Stromal cell of bone marrow (primary cell): ENCODE data around the gene APOBEC3B.
"Not testable (repeated sequence)": the region's sequence is repeated elsewhere in the genome, so short reads cannot be mapped to it uniquely, and the experiment has no call there.

Experiments
- DNase-seq: peaks from one replicate; pipeline ENCODE4 v3.0.0-alpha.2; 2012; ENCODE audit warnings: low read depth

APOBEC3B gene

DNA sequence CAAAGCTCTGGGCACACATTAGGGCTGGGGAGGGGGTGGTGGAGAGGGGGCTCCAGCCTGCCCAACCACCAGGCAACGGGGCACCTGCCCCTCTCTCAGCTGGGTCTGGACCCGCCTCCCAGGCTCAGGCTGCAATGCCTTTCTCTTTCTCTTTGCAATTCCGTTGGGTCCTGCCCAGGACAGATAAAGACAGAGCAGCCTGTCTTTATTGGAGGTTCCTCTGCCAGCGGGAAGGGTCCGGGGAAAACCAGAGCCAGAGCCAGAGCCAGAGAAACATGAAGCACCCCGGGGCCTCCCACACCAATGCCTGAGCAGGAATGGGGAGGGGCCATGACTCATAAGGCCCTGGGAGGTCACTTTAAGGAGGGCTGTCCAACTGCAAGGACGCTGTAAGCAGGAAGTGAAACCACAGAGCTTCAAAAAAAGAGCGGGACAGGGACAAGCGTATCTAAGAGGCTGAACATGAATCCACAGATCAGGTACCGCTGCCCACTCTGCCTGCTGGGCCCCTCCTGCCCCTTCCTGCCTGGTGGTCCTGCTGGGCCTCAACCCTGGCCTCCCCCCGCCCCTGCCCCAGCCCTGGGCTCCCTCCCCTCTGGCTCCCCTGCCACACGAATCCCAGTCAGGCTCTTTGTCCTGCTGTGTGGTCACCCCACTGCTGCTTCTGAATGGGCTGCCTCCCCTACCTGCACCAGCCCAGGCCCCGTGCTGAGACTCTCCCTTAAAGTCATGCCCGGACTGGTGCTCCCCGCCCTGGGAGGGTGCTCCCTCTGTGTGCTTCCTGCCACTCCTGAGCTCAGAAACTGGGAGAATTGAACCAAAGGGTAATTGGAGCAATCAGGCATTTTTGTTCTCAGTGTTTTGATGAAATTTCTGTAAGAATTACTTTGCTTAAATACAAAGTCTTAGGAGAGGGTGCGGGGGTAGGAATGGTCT, at the start of gene APOBEC3B:
APOBEC3B (plus strand) TSS at position 356 of the 936 bp plus-strand sequence; CDS start at position 463, 107 bp downstream.
- DNase-seq = peak; percentile 82

DNA sequence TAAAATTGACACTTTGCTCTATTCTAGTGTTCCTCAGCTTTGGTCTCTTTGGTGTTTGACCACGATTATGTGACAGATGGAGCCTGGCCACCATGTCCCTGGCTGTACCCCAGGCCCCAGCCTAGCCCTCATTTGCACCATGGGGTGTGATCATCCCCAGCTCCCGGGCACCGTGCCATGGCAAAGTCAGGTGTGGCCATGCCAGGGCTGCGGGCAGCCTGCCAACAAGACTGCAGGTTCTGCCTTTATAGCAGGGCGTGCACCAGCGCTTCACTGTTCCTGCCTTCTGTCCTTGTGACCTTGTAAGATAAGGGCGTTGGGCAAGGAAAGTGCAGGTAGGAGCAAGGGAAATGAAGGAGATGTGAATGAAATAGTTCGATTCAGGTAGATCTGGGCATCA, 47.1 kb upstream of the APOBEC3B start:
- no peak for DNase-seq

DNA sequence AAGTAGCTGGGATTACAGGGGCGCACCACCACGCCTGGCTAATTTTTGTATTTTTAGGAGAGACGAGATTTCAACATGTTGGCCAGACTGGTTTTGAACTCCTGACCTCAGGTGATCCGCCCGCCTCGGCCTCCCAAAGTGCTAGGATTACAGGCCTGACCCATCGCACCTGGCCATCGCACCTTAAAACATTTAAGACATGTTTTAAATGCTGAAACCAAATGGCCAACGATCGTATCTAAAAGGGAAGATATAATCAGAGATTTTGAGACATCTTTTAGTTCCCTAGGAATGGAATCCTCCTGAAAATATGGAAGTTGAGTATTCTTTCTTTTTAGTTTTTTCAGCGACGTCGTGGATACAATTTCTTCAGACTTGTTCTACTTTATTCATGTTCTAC, 46.5 kb upstream of the APOBEC3B start:
- no peak for DNase-seq

DNA sequence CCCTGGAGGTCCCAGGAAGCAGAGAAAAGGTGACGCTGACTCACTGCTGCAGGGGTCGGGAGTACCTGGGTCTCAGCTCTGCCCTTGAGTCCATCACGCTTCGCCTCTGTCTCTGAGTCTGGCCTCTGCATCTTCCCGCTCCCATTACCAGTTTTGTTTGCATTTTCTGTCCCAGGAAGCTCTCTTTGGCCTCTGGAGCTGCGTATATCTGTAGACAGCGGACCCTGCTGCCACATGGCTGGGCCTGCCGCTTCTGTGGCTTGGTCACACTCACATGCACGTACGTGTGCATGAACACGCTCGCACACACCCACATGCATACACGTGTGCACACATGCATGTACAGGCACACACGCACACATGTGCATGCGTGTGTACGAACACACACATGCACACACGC, 45.6 kb upstream of the APOBEC3B start:
- no peak for DNase-seq

DNA sequence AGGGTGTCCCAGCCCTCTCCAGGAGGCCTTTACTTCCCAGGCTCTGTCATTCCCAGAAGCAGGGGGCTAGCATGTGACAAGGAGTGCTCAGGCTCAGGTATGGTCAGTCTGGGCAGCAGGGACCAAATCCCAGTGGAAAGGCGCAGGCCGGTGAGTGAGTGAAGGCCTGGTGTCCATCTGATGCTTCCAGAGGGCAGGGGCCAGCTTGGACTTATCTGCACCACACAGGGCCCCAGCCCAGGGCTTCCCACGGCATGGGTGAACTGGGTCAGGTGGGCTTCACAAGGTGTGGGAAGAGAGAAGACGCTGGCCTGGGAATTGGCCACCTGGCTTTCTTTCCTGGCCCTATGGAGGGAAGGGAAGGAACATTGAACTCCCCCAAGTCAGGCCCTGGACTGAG, 45.1 kb upstream of the APOBEC3B start:
- no peak for DNase-seq

DNA sequence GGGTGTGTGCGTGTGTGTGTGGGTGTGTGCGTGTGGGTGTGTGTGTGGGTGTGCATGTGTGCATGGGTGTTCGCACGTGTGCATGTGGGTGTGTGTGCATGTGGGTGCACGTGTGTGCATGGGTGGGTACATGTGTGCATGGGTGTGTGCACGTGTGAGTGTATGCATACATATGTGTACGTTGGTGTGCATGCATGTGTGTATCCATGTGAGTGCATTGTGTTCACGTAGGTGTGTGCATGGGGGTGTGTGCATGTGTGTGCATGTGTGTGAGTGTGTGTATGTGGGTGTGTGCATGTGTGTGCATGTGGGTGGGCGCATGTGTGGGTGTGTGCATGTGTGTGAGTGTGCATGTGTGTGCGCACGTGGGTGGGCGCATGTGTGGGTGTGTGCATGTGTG, 44.6 kb upstream of the APOBEC3B start:
- DNase-seq = no peak

DNA sequence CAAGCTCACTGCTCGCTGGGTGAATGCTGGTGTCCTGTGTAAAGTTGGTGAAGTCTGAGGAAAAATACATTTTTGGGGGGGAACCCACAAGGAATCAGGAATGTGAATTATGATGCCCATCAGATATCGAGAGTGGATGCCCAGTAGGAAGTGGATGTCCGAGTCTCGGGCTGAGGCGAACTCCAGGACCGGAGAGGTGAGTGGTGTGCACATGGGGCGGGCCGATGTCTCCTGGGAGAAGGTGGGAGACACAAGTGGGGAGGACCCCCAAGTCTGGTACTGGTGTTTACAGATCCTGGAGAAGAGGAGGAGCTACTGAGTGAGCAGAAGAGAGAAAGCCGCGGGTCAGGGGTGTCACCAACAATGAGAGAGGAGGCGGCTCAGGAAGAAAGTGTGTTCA, 43.9 kb upstream of the APOBEC3B start:
- no peak for DNase-seq

DNA sequence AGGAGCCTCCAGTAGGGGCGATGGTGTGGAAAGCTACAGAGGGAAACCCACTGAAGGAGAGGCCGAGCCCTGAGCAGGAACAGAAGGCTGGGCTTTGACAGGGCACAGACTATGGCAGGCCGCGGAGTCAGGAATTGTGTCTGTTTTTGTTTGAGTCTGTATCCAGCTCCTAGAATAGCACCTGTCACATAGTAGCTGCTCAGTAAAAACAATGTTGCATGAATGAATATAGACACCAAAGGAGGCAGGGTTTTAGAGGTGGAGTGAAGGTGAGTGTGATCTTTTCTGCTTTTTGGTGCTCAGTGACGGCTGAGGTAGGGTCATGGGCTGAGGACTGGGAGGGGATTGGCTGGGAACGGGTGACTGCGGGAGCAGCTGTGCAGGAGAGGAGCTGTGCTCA, 43.2 kb upstream of the APOBEC3B start:
- DNase-seq = no peak

DNA sequence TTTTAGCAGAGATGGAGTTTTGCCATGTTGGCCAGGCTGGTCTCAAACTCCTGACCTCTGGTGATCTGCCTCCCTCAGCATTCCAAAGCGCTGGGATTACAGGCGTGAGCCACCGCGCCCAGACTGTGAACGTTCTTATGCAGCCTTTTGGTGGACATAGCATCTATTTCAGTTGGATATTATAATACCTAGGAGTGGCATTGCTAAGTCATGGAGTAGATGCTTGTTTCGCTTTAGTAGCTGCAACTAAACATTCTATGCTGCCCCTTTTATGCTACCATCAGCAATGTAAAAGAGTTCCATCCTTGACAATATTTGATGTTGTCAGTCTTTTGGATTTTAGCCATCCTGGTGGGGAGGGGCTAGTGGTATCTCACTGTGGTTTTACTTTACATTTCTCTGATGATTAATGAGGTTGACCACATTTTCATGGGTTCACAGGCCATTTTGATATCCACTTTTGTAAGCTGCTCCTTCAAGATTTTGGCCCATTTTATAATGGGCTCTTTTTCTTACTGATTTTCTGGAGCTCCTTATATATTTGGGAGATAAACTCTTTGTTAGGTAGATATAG, 41.2 kb upstream of the APOBEC3B start:
- no peak for DNase-seq

DNA sequence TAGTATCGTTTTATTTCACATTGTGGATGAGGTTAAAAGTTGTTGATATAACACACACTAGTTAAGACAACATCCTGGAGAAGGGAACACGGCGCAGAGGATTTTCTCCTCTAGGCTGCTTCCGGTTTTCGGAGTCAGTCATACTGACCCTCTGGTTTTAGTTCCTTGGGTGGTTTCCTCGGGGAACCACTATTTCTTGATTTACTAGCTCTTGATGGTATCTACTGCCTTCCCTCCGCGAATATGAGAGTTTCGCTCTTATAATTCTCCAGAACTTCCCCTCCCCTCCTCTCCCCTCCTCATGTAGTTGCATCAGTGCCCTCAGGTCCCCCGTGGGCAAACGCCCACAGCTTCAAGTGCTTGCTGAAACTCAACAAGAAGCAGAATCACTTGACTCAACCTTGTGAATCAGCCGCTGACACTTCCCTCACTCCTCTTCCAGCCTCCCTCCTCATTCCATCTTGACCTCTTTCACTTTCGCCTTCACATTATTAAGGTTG, 40.6 kb upstream of the APOBEC3B start:
- no peak for DNase-seq

DNA sequence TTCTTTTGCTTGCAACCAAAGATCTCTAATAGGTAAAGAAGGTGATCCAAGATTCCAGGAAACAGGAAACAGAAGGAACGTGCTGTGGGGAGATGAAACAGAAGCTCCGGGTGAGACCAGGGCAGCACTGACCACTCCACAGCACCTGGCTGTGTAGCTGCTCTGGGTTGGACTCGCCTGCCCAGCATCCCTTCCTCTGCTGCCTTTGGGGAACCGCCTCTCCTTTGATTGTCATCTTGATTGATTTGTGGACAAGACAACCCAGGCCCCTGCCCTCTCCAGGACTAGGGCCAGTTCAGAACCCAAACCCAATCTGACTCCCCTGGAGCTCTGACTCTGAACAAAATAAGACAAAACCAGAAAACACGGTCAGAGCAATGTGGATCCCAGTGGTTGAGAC, 39.4 kb upstream of the APOBEC3B start:
- DNase-seq = no peak

DNA sequence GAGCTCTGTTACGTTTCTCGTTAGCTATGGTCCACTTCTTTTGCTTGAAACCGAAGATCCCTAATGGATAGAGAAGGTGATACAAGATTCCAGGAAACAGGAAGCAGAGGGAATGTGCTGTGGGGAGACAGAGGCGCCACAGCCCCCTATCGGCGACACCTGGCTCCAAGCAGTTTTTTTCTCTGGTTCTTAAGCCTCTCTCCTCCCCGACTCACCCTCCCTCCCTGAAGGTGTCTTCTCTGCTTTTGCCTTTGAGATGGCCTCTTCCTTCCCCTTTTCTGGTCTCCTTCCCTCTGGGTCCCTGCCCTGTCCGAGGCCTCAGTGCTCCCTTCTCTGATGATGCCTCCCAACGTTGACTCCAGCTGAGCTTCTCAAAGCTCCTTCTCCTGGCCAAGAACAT, 38.9 kb upstream of the APOBEC3B start:
- DNase-seq = no peak

DNA sequence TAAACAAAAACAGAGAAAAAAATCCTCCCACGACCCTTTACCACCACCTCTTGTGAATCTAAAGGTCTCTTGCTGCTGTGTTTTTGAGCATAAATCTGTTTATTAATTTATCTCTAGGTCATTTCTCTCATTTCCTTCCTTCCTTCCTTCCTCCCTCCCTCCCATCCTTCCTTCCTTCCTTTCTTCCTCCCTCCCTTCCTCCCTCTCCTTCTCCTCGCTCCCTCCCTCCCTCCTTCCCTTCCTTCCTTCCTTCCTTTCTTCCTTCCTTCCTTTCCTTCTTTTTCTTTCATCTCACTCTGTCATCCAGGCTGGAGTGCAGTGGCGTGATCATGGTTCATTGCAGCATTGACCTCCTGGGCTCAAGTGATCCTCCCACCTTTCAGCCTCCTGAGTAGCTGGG, 38.3 kb upstream of the APOBEC3B start:
- DNase-seq = no peak

DNA sequence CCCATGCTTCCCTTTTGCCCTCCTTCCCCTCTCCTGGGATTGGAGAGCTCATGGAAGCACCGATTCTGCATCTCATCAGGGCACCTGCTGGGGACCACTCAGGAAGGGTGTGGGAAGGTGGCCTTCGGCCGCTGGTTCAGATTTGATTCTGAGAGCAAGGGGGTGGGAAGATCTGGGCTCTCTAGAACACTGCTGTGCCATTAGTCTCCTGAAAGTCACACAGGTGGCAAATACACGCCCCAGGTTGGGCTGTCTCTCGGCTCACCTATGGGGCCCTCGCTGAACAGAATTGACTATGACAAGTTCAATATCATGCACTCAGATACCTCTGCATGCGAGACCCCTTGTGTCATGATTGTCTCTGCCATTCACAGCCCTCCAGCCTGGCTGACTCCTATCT, 37.5 kb upstream of the APOBEC3B start:
- no peak for DNase-seq

DNA sequence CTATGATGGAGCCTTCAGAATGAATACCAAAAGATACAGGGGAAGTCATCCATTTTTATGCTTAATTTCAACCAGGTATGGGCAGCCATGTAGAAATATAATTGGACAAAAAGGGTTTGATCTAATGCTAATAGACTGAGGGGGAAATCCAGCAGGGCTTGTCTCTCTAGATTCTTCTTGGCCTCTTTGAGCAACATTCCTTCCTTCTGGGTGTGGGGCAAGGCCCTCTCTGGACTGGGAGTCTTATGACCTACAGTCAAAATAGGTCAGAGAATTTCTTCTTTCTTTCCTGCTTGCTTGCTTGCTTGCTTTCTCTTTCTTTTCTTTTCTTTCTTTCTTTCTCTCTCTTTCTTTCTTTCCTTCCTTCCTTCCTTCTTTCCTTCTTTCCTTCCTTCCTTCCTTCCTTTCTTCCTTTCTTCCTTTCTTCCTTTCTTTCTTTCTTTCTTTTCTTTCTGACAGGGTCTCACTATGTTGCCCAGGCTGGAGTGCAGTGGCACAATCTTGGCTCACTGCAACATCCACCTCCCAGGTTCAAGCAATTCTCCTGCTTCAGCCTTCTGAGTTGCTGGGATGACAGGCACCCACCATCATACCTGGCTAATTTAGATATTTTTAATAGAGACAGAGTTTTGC, 36.3 kb upstream of the APOBEC3B start:
- DNase-seq = not testable (repeated sequence)

DNA sequence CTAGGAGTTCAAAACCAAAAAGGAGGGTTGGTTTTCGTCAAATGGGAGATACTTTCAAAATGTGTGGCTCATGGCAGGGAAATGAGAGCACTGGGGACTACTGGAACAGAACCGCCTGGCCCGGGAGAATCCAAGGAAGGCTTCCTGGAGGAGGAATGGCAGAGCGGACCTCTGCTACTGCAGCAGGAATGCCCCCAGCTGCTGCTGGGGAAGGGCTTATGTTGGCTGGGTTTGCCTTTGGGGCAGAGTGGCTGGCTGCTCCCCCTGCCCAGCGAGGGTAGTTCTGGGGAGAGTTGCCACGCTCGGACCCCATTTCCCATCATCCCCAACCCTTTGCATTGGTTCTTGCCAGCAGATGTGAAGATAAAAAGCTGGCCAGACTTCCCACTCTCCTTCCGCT, 35.4 kb upstream of the APOBEC3B start:
- DNase-seq = no peak

DNA sequence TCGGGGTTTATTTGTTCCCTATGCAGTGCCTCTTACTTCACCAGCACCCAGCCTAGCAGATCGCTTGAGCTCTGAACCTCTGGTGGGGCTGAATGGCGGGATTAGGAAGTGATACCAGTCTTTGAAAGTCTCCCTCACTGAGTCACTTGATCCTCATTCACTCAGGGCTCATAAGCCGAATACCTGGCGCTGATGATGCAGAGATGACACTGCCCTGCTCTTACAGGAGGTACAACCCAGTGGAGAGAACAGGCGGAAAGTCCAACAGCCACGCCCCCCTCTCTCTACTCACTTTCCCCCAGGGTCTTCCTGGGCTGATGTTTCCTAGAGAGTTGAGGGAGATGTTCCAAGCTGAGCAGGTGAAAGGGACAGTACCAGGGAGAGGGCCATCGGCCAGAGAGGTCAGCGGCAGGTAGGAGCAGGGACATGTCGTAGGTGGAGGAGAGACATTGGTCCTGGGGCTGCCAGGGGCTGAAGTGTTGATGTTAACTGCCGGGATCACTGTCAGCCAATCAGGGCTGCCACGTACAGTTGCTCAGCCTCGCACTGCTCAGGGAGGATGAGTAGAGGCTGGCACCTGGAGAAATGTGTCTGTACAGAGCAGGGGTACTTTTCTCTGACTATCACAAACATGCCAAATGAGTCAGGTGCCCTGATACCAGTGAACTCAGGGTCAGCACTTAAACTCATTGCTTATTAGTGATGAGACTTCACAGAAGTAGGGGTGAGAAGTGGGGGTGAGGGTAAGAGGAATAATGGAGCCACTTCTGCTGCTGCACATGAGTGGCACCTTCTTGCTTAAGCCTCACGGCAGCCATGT, 34.6 kb upstream of the APOBEC3B start:
- DNase-seq = no peak

DNA sequence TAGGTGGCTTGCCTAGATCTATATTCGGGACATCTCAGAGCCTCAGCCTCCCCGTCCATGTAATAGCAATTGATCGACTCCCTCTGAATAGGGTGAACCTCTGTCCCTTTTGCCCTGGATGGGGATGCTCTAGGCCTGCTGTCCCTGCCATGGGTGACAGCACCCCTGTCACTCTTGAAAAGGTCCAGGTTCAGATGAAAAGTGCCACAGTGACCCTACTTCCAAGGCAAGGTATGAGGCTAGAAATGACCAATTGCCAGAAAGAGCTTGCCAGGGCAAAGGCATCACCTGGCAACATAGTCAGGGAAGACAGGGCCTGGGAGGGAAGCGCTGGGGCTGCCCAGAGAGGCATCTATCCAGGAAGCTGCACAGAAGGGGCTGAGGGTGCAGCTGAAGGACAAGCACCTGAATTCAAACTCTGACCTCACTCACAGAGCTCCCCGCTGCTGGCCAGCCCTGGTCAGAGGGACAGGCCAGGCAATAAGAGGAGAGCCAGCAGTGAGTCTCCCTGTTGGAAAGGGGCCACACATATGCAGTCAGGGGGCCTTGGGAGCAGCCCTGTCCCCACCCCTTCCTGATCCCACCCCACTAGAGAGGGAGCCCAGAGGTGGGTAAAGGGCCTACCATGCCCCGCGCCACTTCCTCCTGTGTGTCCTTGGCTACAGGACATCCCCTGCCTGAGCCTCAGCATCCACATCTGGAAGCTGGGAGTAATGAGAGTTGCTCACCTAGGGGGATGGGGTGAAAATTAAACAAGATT, 33.8 kb upstream of the APOBEC3B start:
- DNase-seq = no peak

DNA sequence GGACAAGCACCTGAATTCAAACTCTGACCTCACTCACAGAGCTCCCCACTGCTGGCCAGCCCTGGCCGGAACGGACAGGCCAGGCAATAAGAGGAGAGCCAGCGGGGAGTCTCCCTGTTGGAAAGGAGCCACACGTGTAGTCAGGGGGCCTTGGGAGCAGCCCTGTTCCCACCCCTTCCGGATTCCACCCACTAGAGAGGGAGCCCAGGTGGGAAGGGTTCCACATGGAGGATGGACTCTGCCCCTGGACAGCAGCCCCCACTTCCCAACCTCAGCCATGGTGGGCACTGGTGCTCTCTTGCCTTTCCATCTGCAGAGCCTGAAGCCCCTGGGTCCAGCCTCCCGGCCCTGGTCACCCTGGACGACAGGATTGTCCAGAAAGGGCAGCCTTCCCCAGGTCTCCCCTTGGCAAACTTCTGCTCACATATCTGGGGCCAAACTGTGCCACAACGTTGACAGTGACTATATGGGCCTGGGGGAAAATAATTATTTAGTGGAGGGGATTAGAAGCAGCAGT, 32.2 kb upstream of the APOBEC3B start:
- DNase-seq = no peak

DNA sequence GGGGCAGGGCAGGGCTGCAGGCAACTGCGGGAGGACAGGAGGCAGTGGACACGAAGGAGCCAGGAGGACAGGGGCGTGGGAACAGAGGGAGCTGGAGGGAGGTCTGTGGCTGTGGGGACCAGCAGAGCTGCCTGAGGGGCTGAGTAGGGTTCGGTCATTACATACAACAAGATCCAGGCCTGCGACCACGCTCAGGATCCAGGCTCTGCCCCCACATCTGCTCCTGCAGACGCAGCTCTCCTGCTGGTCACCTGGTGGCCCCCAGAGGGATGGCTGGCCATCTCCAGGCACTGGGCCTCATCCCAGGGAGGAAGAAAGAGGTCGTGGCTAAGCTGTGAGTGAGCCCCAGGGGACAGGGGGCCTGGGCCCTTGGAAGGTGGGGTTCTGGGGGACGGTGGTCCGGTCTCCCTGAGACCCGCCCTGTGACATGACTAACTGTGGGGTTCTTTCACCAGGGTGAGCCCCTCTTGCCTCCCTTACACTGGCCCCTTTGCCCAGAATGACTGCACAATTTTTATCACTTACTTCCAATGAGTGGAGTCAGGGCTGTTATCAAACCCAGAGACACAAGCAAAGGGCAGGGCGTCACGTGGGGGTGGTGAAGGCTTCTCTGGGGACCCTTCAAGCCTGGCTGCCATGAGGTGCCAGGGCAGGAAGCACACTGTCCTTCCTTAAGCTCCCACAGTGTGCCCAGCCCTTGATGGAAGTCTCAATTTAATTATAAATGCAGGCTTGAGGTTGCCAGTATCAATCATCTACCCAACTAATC, 31.4 kb upstream of the APOBEC3B start:
- no peak for DNase-seq
